ENCODE measurements around the gene ZNF609.

DNA sequence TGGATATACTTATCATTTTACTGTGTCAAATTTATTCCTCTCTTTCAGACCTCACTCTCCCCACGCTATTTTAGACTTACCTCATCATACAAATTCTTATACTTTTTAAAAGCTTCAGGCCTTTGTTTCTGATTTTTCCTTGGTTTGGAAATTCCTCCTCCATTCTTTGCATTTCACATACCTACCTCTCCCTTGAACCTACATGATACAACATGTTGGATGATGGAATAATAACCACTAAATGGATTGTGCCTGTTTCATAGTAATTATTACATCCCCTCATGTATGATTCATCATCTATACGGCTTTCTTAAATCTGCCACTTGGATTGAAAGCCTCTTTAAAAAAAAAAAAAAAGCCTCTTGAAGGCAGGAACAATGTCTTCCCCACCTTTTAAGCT lies 48.2 kb upstream of the ZNF609 start:
- TF ChIP-seq CTCF (IDR thresholded peaks at IDR 0.05; ENCODE audit: low read depth, low read length) = no peak
- no peak for TF ChIP-seq EZH2phosphoT487 (IDR thresholded peaks at IDR 0.05; ENCODE audit: low read depth)
